Kasumi-1 (cell line): Measurements from ENCODE around the gene SZRD1.
A peak's percentile ranks its signal among the peaks of the same experiment; 100 is the strongest.

ENCODE experiments used
- DNase-seq, 2 experiments: peaks; one replicate each; lab custom pipeline; 2025; lab: John Stamatoyannopoulos, UW

SZRD1 gene

GRCh38 chr1:16440131-16440469 is 73.1 kb downstream of the SZRD1 start:
- peak; percentile 38 to 65 for DNase-seq

DNA sequence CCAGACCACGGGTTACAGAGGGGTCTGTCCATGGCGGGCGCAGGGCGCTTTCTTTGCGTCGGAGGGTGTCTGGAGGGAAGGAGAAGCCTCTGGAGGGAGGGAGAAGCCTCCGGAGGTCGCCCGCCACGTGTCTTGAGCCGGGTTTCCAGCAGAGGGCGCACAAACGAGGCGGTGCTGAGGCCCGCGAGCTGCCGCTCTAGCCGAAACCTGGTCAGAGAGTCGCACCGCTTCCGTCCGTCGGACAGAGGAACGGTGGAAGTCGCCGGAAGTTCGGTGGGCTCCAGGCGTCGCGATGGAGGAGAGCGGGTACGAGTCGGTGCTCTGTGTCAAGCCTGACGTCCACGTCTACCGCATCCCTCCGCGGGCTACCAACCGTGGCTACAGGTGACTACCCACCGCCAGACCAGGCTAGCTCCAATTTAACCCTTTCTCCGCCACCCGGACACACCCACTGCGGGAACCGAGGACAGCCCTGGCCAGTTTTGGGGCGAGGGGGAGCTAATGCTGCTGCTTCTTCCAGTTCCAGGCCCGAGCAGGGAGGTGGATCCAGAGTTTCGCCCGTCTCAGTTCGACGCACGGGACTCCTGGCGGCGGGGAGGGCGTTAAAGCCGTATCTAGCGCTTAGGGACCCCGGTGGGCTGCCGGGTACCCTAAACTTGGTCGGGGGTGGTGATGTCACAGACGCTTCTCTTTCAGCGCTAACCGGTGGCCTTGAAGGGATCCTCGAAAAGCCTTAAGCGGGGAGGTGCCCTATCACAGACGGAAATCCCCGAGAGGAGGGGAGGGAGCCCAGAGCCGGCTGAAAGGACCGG is 73.6 kb downstream of the SZRD1 start, which contains the start of gene NECAP2:
Gene NECAP2 (plus strand): TSS at position 255 of the 812 bp plus-strand sequence. CDS start 38 bp downstream, at position 293.
- DNase-seq, result peak; percentile 94 to 95

- peak in 1 of 2 experiments; percentile 44 for DNase-seq
These were observed 74.2 kb downstream of the SZRD1 start for GRCh38 chr1:16441282-16441665.

DNA sequence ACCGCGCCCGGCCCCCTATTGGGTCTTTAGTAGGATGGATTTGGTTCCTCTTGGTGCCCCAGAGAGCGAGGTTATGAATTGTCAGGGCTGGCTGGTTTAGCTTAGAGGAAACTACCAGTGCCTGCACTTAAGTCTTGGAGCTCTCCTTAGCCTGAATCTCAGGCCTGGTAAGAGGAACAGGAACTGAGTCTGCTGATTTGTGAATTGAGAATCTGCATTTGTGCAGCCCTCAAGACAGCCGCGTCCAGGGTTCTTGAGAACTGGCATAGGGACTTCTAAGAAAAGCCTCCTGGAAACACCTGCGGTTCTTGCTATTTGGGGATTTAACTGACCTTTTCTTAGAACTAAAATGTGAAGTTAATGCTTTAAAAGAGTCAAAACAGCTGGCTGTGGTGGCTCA is 75.2 kb downstream of the SZRD1 start:
- peak; percentile 48 to 65 for DNase-seq

GRCh38 chr1:16442941-16443340 is 75.9 kb downstream of the SZRD1 start:
- DNase-seq, result peak; percentile 37 to 49

DNA sequence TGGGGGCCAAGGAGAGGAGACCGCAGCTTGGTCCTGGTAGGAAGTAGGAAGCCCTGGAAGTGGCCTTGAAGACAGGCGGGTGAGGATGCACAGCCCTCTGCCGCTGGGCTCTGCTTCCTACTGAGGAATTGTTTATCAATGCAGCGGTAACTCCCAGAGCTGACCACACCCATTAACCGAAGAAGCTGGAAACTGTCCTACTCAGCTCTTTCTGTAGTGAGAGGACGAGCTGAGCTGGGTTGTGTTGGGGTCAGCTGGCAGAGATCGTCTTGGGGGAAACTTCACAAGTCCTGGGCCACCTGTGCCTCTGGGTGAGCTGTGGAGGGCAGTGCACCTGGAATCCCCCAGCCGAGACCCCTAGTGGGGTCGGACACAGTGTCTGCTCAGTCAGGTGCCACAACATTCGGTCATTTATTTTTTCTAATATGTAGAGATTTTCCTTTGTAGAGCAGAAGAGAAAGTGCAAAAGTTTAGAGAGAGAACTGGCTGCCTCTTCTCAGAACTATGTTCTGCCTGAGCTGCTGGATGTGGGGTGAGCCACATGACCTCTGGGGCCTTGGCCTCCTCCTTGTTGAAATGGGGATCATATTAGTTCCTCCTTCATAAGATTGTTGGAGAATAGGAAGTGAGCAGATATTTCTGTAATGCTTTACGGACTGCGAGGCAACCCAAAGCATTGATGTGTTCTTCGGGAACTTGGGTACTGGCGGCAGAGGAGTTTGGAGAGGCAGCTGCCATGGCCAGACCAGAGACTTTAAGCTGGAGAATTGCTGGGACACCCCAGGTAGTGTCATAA is 77.1 kb downstream of the SZRD1 start:
- no peak for DNase-seq

- no peak for DNase-seq
These were observed 78.0 kb downstream of the SZRD1 start for GRCh38 chr1:16445052-16445451.

DNA sequence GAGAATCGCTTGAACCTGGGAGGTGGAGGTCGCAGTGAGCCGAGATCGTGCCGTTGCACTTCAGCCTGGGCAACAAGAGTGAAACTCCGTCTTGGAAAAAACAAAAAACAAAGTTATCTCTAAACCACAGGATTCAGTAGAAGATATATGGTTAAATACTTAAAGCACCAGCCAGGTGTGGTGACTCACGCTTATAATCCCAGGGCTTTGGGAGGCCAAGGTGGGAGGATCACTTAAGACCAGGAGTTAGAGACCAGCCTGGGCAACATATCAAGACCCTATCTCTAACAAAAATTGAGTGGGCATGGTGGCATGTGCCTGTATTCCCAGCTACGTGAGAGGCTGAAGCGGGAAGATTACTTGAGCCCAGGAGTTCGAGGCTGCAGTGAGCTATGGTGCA is 79.1 kb downstream of the SZRD1 start:
- no peak for DNase-seq

- no peak for DNase-seq
These were observed 80.6 kb downstream of the SZRD1 start for GRCh38 chr1:16447641-16448040.
